Cardiac fibroblast (primary cell): Measurements from ENCODE around the gene MT1H.

Experiments used
- DNase-seq, 2 donors: peaks; one replicate each; pipeline versions ENCODE4 v3.0.0 to v3.0.0-alpha.2; 2010; ENCODE audit warnings: low read depth in 2 of 2
- H3K4me3 ChIP-seq, 2 donors: replicated peaks in 1 of 2; 1 replicate in 1 of 2; 2 replicates in 1 of 2; pipeline ENCODE4 v1.5.1; 2011; ENCODE audit warnings: low read depth in 2 of 2, low read length in 2 of 2, mild to moderate bottlenecking in 2 of 2, moderate library complexity in 1 of 2
- CTCF ChIP-seq: IDR thresholded peaks from one replicate; pipeline ENCODE4 v1.5.1; 2011; ENCODE audit warnings: low read depth, mild to moderate bottlenecking, low read length, inconsistent platforms

MT1H gene

GRCh38 chr16:56690420-56691122 is 21.0 kb downstream of the MT1H start:
- H3K4me3 ChIP-seq: no peak overlapping the region
- DNase-seq: no peak
- TF ChIP-seq CTCF: no peak

GRCh38 chr16:56691885-56692284 is 22.3 kb downstream of the MT1H start:
- no peak overlapping the region for H3K4me3 ChIP-seq
- DNase-seq: peak; percentile 39 to 53
- TF ChIP-seq CTCF: no peak

GRCh38 chr16:56695246-56695645 is 25.6 kb downstream of the MT1H start:
- no peak for TF ChIP-seq CTCF
- DNase-seq: no peak
- no peak overlapping the region for H3K4me3 ChIP-seq

GRCh38 chr16:56697456-56698155 is 28.0 kb downstream of the MT1H start:
- DNase-seq: no peak
- no peak overlapping the region for H3K4me3 ChIP-seq
- TF ChIP-seq CTCF: no peak

- DNase-seq: peak; percentile 30 to 38
- no peak overlapping the region for H3K4me3 ChIP-seq
- TF ChIP-seq CTCF: no peak
Observed at GRCh38 chr16:56700195-56700594, 30.6 kb downstream of the MT1H start.

- no peak overlapping the region for H3K4me3 ChIP-seq
- no peak for DNase-seq
- no peak for TF ChIP-seq CTCF
Observed at GRCh38 chr16:56700631-56701030, 31.0 kb downstream of the MT1H start.

GRCh38 chr16:56701534-56701933 is 31.9 kb downstream of the MT1H start:
- no peak for DNase-seq
- H3K4me3 ChIP-seq: no peak overlapping the region
- TF ChIP-seq CTCF: no peak
